Measurements from ENCODE around the gene LAMA2. TPM values are rescaled to one million over a fixed set of nuclear protein-coding genes. Genes with fewer than 3 reads are reported as not detected.

LAMA2 gene
- total RNA-seq, 4 donors from 2014 or later: 154 to 331 (median 241) TPM

GRCh38 chr6:128966934-128967333, 84.0 kb downstream of the LAMA2 start:
- no peak for TF ChIP-seq CTCF (IDR thresholded peaks at IDR 0.05; ENCODE audit: low read depth)

GRCh38 chr6:128979071-128979470, 96.1 kb downstream of the LAMA2 start:
- no peak for TF ChIP-seq CTCF (IDR thresholded peaks at IDR 0.05; ENCODE audit: low read depth)

GRCh38 chr6:128981716-128982115, 98.8 kb downstream of the LAMA2 start:
- TF ChIP-seq CTCF (IDR thresholded peaks at IDR 0.05; ENCODE audit: low read depth): no peak

GRCh38 chr6:128990360-128990759, 107.4 kb downstream of the LAMA2 start:
- no peak for TF ChIP-seq CTCF (IDR thresholded peaks at IDR 0.05; ENCODE audit: low read depth)

- no peak for TF ChIP-seq CTCF (IDR thresholded peaks at IDR 0.05; ENCODE audit: low read depth)
Observed at GRCh38 chr6:128990915-128991314, 108.0 kb downstream of the LAMA2 start.

- no peak for TF ChIP-seq CTCF (IDR thresholded peaks at IDR 0.05; ENCODE audit: low read depth)
Observed at GRCh38 chr6:128993166-128993565, 110.2 kb downstream of the LAMA2 start.

GRCh38 chr6:128997880-128998279, 114.9 kb downstream of the LAMA2 start:
- TF ChIP-seq CTCF (IDR thresholded peaks at IDR 0.05; ENCODE audit: low read depth): no peak

Measured in subcutaneous adipose tissue (tissue), 4 donors.